SK-N-SH treated with all-trans-retinoic acid at 6 μM for 48 hours (cell line): ENCODE data around the gene CELSR2.

Experiments
- BACH2 ChIP-seq: fragments of 250-450 bp; sonication (Bioruptor Pico); IDR thresholded peaks from 2 replicates; pipeline ENCODE4 v1.9.0; 2021; ENCODE audit warnings: mild to moderate bottlenecking, borderline replicate concordance
- ISL1 ChIP-seq: fragments of 250-450 bp; sonication (Bioruptor Pico); IDR thresholded peaks from 2 replicates; pipeline ENCODE4 v2.1.2; 2022; ENCODE audit warnings: mild to moderate bottlenecking, moderate library complexity
- OSR1 ChIP-seq: fragments of 250-450 bp; sonication (Bioruptor Pico); IDR thresholded peaks from 2 replicates; pipeline ENCODE4 v1.8.0; 2022; ENCODE audit warnings: moderate library complexity, mild to moderate bottlenecking, inconsistent platforms
- RARB ChIP-seq: fragments of 250-450 bp; sonication (Bioruptor Pico); IDR thresholded peaks from 2 replicates; pipeline ENCODE4 v1.8.0; 2021; ENCODE audit warnings: mild to moderate bottlenecking, moderate library complexity
- SNAI2 ChIP-seq: fragments of 250-450 bp; sonication (Bioruptor Pico); IDR thresholded peaks from 2 replicates; pipeline ENCODE4 v1.5.0; 2020; ENCODE audit warnings: mild to moderate bottlenecking, moderate library complexity
- ZC3H10 ChIP-seq: fragments of 250-450 bp; sonication (Bioruptor Pico); IDR thresholded peaks from 2 replicates; pipeline ENCODE4 v1.5.1; 2021; ENCODE audit warnings: mild to moderate bottlenecking, moderate library complexity
- ZFP3 ChIP-seq: fragments of 250-450 bp; sonication (Bioruptor Pico); IDR thresholded peaks from 2 replicates; pipeline ENCODE4 v1.5.0; 2020; ENCODE audit warnings: mild to moderate bottlenecking, moderate library complexity
- ZFP30 ChIP-seq: fragments of 450-650 bp; formaldehyde crosslinking; IDR thresholded peaks from 2 replicates; pipeline ENCODE4 v1.5.0; 2022; ENCODE audit warnings: mild to moderate bottlenecking, moderate library complexity
- ZNF565 ChIP-seq: fragments of 450-650 bp; formaldehyde crosslinking; conservative IDR thresholded peaks from 2 replicates; pipeline ENCODE4 v1.5.0; 2020; ENCODE audit warnings: low read depth, mild to moderate bottlenecking, moderate library complexity
- ZNF70 ChIP-seq: fragments of 450-650 bp; formaldehyde crosslinking; IDR thresholded peaks from 2 replicates; pipeline ENCODE4 v1.5.0; 2020; ENCODE audit warnings: mild to moderate bottlenecking, moderate library complexity
- TF ChIP-seq, protein P1 (sequence below): fragments of 250-450 bp; sonication (Bioruptor Pico); IDR thresholded peaks from 2 replicates; pipeline ENCODE4 v1.8.0; 2020; ENCODE audit warnings: mild to moderate bottlenecking, moderate library complexity, borderline replicate concordance
- TF ChIP-seq, protein P2 (sequence below): fragments of 250-450 bp; sonication (Bioruptor Pico); IDR thresholded peaks from 2 replicates; pipeline ENCODE4 v1.5.1; 2020; ENCODE audit warnings: low read depth, mild to moderate bottlenecking, moderate library complexity
- TF ChIP-seq, protein P3 (sequence below): fragments of 250-450 bp; sonication (Bioruptor Pico); IDR thresholded peaks from 2 replicates; pipeline ENCODE4 v1.5.1; 2021; ENCODE audit warnings: mild to moderate bottlenecking, moderate library complexity

DNA sequence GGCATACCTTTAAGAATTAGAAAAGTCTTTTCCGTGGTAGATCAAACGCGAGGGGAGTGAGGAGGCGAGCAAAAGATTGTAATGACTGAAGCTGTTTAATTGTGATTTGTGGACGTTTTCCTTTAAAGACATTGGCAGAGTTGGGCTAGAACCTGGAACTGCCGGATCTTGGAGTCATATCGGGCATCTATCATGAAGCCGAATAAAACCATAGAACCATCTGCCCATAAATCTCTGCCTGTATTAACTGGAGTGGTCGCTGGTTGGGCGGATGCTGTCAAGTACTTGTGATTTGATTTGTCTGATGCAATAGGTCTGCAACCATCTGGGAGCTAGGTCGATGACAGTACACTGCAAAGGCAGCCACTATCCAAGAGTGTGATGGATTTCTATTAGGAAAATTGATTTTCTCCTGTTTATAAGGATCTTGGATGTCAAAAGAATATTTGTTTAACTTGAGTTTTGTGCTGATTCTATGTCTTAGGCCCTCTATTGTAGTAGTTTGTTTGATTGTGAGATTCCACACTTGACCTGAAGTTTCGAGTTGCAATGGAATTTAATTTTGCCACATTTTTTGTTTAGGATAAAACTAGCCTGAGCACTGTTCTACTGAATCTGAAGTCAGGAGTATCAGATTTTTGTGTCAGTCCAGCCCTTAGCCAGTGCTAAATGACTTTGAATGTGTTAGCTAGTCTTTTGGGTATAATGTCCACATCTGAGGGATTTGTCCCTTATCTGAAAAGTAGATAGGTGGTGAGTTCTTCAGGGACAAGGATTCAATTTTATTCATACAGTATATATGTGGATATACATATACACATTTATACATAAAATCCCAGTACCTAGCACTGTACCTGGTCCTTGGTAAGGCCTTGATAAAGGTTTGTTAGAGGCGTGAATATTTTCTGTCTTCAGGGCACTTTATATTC, 34.4 kb upstream of the CELSR2 start:
- TF ChIP-seq ISL1 (CRISPR knock-in tag), result no peak
- TF ChIP-seq, protein P1, sequence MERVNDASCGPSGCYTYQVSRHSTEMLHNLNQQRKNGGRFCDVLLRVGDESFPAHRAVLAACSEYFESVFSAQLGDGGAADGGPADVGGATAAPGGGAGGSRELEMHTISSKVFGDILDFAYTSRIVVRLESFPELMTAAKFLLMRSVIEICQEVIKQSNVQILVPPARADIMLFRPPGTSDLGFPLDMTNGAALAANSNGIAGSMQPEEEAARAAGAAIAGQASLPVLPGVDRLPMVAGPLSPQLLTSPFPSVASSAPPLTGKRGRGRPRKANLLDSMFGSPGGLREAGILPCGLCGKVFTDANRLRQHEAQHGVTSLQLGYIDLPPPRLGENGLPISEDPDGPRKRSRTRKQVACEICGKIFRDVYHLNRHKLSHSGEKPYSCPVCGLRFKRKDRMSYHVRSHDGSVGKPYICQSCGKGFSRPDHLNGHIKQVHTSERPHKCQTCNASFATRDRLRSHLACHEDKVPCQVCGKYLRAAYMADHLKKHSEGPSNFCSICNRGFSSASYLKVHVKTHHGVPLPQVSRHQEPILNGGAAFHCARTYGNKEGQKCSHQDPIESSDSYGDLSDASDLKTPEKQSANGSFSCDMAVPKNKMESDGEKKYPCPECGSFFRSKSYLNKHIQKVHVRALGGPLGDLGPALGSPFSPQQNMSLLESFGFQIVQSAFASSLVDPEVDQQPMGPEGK (CRISPR knock-in tag), result no peak
- TF ChIP-seq, protein P2, sequence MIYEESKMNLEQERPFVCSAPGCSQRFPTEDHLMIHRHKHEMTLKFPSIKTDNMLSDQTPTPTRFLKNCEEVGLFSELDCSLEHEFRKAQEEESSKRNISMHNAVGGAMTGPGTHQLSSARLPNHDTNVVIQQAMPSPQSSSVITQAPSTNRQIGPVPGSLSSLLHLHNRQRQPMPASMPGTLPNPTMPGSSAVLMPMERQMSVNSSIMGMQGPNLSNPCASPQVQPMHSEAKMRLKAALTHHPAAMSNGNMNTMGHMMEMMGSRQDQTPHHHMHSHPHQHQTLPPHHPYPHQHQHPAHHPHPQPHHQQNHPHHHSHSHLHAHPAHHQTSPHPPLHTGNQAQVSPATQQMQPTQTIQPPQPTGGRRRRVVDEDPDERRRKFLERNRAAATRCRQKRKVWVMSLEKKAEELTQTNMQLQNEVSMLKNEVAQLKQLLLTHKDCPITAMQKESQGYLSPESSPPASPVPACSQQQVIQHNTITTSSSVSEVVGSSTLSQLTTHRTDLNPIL, result no peak
- no peak for TF ChIP-seq SNAI2 (CRISPR knock-in tag)
- TF ChIP-seq, protein P3, sequence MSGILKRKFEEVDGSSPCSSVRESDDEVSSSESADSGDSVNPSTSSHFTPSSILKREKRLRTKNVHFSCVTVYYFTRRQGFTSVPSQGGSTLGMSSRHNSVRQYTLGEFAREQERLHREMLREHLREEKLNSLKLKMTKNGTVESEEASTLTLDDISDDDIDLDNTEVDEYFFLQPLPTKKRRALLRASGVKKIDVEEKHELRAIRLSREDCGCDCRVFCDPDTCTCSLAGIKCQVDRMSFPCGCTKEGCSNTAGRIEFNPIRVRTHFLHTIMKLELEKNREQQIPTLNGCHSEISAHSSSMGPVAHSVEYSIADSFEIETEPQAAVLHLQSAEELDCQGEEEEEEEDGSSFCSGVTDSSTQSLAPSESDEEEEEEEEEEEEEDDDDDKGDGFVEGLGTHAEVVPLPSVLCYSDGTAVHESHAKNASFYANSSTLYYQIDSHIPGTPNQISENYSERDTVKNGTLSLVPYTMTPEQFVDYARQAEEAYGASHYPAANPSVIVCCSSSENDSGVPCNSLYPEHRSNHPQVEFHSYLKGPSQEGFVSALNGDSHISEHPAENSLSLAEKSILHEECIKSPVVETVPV (CRISPR knock-in tag), result no peak
- no peak for TF ChIP-seq BACH2
- no peak for TF ChIP-seq RARB (CRISPR knock-in tag)
- TF ChIP-seq OSR1, result no peak
- TF ChIP-seq ZFP30 (CRISPR knock-in tag), result no peak
- TF ChIP-seq ZFP3 (CRISPR knock-in tag), result no peak
- TF ChIP-seq ZNF565 (CRISPR knock-in tag), result no peak
- no peak for TF ChIP-seq ZC3H10 (CRISPR knock-in tag)
- TF ChIP-seq ZNF70 (CRISPR knock-in tag), result no peak
